ENCODE results near the gene AOAH. TPM values are rescaled to one million over a fixed set of nuclear protein-coding genes. Genes with fewer than 3 reads are reported as not detected.

The AOAH gene
- total RNA-seq, 1 experiment from 2014 or later, result 0.39 TPM

DNA sequence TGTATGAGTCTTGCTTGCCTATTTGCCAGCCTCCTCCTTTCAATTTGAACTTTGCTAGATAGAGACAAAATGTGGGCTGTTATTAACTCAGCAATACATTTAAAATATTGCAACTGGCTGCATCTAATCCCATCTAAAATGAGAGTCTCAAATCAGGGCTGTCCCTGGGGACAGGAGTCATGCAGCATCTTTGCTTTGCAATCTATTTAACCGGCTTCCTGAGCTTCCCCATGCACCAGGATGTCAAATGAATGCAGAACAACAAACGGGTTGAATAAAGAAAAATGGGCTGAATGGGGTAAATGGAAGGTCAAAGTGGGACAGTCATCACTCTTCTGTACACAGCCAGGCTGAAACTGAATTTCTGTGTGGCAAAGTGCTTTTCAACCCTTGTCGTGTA, 89.2 kb downstream of the AOAH start:
- H3K4me3 Mint-ChIP-seq, result no peak overlapping the region
- H2AFZ ChIP-seq (ENCODE audit: low read length), result no peak overlapping the region
- H2BK5ac ChIP-seq (ENCODE audit: insufficient read length, low read length), result no peak overlapping the region
- H3T11ph ChIP-seq (ENCODE audit: low read length), result no peak overlapping the region
- no peak overlapping the region for H3K18ac ChIP-seq (ENCODE audit: insufficient read length, low read depth, low read length)
- no peak overlapping the region for H3K14ac ChIP-seq (ENCODE audit: insufficient read depth, low read length)
- H3K27ac ChIP-seq (ENCODE audit: insufficient read length, low read depth, low read length), result no peak overlapping the region
- H2BK12ac ChIP-seq (ENCODE audit: insufficient read length, low read depth, low read length), result no peak overlapping the region
- H3K4me1 Mint-ChIP-seq, result peaks cover 51 to 54% of the 10 kb centered on the region in 2 experiments
- no peaks in the 10 kb centered on the region for H3K79me2 ChIP-seq (ENCODE audit: insufficient read depth, low read length)
- H3K36me3 Mint-ChIP-seq (ENCODE audit: insufficient read depth in 1 of 3, low read depth in 3 of 3), result no peaks in the 10 kb centered on the region; a peak in 1 of 7 replicates
- H3K4me2 ChIP-seq (ENCODE audit: insufficient read depth, insufficient read length, low read length), result no peak overlapping the region
- no peak overlapping the region for H3K56ac ChIP-seq (ENCODE audit: insufficient read length, low read depth, low read length)
- no peak overlapping the region; a peak in 1 of 7 replicates for H3K27ac Mint-ChIP-seq
- no peaks in the 10 kb centered on the region for H3K9me3 Mint-ChIP-seq
- H3K23me2 ChIP-seq (ENCODE audit: insufficient read length, low read depth, low read length, poor library complexity, severe bottlenecking), result no peaks in the 10 kb centered on the region
- H3K27me3 ChIP-seq (ENCODE audit: insufficient read depth, low read length), result no peaks in the 10 kb centered on the region
- no peak overlapping the region for H3K9ac ChIP-seq (ENCODE audit: extremely low read depth, insufficient read length, low read length)
- no peak overlapping the region for H4K91ac ChIP-seq (ENCODE audit: insufficient read length, low read depth, low read length)
- no peaks in the 10 kb centered on the region for H4K20me1 ChIP-seq (ENCODE audit: control insufficient read depth, insufficient read depth, insufficient read length)
- no peak overlapping the region for H4K8ac ChIP-seq (replicated peaks; ENCODE audit: insufficient read length, low read depth, low read length)
- no peak overlapping the region for H3K23ac ChIP-seq (ENCODE audit: insufficient read length, low read depth, low read length)
- TF ChIP-seq, protein P1, sequence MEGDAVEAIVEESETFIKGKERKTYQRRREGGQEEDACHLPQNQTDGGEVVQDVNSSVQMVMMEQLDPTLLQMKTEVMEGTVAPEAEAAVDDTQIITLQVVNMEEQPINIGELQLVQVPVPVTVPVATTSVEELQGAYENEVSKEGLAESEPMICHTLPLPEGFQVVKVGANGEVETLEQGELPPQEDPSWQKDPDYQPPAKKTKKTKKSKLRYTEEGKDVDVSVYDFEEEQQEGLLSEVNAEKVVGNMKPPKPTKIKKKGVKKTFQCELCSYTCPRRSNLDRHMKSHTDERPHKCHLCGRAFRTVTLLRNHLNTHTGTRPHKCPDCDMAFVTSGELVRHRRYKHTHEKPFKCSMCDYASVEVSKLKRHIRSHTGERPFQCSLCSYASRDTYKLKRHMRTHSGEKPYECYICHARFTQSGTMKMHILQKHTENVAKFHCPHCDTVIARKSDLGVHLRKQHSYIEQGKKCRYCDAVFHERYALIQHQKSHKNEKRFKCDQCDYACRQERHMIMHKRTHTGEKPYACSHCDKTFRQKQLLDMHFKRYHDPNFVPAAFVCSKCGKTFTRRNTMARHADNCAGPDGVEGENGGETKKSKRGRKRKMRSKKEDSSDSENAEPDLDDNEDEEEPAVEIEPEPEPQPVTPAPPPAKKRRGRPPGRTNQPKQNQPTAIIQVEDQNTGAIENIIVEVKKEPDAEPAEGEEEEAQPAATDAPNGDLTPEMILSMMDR (conservative IDR thresholded peaks at IDR 0.05), result no peak
- no peak overlapping the region for H2AK5ac ChIP-seq (ENCODE audit: insufficient read length, low read length)
- H2BK20ac ChIP-seq (ENCODE audit: low read depth, low read length, poor library complexity, severe bottlenecking), result no peak overlapping the region
- DNase-seq, result no peak
- WGBS (ENCODE audit: extremely low coverage, insufficient read length, low lambda C conversion rate), result no CpG with 5 or more reads among the region's 3 CpGs
- H2BK15ac ChIP-seq (ENCODE audit: low read depth, low read length), result no peak overlapping the region
- H4K5ac ChIP-seq (ENCODE audit: insufficient read length, low read depth, low read length), result no peak overlapping the region
- H3K4ac ChIP-seq (ENCODE audit: low read depth, low read length), result no peak overlapping the region
- H3K79me1 ChIP-seq (ENCODE audit: insufficient read depth, low read depth, low read length, poor library complexity, severe bottlenecking), result no peaks in the 10 kb centered on the region
- no peak overlapping the region for H2BK120ac ChIP-seq (ENCODE audit: low read depth, low read length, poor library complexity, severe bottlenecking)
- peaks cover 13% of the 10 kb centered on the region for H3K4me1 ChIP-seq (ENCODE audit: insufficient read depth, low read length)
- H3K27me3 Mint-ChIP-seq (ENCODE audit: low read depth), result no peaks in the 10 kb centered on the region; the same call in 1 of the 2 replicates
- H3K9me3 ChIP-seq (ENCODE audit: control insufficient read depth, low read depth, low read length), result no peaks in the 10 kb centered on the region

Data from H9 (cell line).